Sigmoid colon (tissue), 4 donors: ENCODE results near the gene FAM50A.

Experiments used
- EP300 ChIP-seq, 4 donors: sonication (generic); formaldehyde crosslinking; IDR thresholded peaks; one replicate each; pipeline ENCODE4 v1.6.1; 2017; ENCODE audit warnings: antibody characterized with exemption in 4 of 4
- POLR2A ChIP-seq, 2 donors: fragments of 450-650 bp; IDR thresholded peaks; one replicate each; pipeline ENCODE4 v1.6.1; 2016; ENCODE audit warnings: antibody characterized with exemption in 2 of 2, mild to moderate bottlenecking in 2 of 2, moderate library complexity in 2 of 2
- POLR2AphosphoS5 ChIP-seq, 4 donors: sonication (generic); formaldehyde crosslinking; IDR thresholded peaks; one replicate each; pipeline ENCODE4 v1.6.1; 2017; ENCODE audit warnings: antibody characterized with exemption in 4 of 4
- TF ChIP-seq, protein P1 (sequence below), 4 experiments: fragments of 450-650 bp in 3 of 4; fragments of 200-600 bp in 1 of 4; IDR thresholded peaks; one replicate each; pipeline ENCODE4 v1.5.1; 2016 to 2019; ENCODE audit warnings: antibody characterized with exemption in 4 of 4, mild to moderate bottlenecking in 3 of 4, moderate library complexity in 2 of 4

GRCh38 chrX:154458954-154459778, 15.2 kb downstream of the FAM50A start:
- TF ChIP-seq EP300 (IDR thresholded peaks at IDR 0.05): no peak
- TF ChIP-seq, protein P1, sequence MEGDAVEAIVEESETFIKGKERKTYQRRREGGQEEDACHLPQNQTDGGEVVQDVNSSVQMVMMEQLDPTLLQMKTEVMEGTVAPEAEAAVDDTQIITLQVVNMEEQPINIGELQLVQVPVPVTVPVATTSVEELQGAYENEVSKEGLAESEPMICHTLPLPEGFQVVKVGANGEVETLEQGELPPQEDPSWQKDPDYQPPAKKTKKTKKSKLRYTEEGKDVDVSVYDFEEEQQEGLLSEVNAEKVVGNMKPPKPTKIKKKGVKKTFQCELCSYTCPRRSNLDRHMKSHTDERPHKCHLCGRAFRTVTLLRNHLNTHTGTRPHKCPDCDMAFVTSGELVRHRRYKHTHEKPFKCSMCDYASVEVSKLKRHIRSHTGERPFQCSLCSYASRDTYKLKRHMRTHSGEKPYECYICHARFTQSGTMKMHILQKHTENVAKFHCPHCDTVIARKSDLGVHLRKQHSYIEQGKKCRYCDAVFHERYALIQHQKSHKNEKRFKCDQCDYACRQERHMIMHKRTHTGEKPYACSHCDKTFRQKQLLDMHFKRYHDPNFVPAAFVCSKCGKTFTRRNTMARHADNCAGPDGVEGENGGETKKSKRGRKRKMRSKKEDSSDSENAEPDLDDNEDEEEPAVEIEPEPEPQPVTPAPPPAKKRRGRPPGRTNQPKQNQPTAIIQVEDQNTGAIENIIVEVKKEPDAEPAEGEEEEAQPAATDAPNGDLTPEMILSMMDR (IDR thresholded peaks at IDR 0.05): no peak
- TF ChIP-seq POLR2AphosphoS5 (IDR thresholded peaks at IDR 0.05): no peak
- TF ChIP-seq POLR2A (IDR thresholded peaks at IDR 0.05): no peak
